Glomerular endothelial cell (primary cell): ENCODE results near the gene TUBA4B. TPM values are rescaled to one million over a fixed set of nuclear protein-coding genes. Genes with fewer than 3 reads are reported as not detected.

Experiments
- DNase-seq: peaks from one replicate; pipeline ENCODE4 v3.0.0-alpha.2; 2011; ENCODE audit warnings: low read depth, low spot score; ENCODE audit errors: extremely low read depth
- total RNA-seq: library from RNA; depleted of rRNA; stranded (reverse); fragments of >200 nt; gene quantifications from 2 replicates; pipeline ENCODE4 v1.2.3, GENCODE V29; 2015

The TUBA4B gene
- total RNA-seq, 1 donor from 2014 or later: not detected

DNA sequence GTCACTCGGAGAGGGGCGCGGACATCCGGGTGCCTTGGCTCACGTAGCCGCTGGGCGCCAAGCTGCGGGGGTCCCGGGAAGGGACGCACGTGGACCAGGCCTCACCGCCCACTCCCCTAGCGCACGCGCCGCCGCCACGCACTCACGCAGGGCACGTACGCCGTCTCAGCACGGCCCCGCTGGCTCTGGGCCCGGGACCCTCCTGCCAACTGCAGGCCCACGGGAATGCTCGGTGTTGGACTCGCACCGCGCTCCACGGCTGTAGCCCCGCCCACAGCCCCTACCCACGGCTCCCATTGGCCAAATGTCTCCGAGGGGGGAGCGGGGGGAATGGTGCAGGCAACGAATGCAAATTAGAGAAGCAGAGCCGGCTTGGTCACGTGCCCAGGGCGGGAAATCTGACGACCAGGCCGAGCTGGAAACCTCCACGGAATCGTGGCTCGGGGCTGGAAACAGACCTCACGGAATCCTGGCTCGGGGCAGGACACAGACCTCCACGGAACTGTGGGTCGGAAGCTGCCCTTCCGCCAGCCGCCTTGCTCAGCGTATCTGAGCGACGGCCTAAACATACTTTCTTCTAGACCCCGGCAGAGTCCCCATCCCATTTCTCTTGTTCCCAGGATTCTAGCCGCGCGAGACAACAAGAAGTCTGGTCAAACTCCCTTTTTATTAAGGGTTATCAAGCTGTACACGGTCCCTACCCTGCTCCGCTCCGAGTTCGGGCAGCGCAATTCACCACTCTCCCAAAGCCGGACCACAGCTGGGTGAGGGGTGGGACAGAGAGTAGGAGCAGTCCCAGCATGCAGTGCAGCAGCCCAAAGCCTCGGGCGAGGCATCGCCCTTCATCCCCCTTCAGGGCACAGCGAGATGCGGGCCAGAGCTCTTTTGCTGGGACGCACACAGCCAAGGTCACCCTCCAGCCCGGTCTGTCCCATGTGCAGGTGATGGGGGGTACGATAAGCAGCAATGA lies 34.0 kb upstream of the TUBA4B start, which contains the start of gene ABCB6:
Gene ABCB6 (minus strand): TSS at position 227 of the 970 bp plus-strand sequence. CDS start 285 bp downstream, outside the sequence.
- DNase-seq: no peak

DNA sequence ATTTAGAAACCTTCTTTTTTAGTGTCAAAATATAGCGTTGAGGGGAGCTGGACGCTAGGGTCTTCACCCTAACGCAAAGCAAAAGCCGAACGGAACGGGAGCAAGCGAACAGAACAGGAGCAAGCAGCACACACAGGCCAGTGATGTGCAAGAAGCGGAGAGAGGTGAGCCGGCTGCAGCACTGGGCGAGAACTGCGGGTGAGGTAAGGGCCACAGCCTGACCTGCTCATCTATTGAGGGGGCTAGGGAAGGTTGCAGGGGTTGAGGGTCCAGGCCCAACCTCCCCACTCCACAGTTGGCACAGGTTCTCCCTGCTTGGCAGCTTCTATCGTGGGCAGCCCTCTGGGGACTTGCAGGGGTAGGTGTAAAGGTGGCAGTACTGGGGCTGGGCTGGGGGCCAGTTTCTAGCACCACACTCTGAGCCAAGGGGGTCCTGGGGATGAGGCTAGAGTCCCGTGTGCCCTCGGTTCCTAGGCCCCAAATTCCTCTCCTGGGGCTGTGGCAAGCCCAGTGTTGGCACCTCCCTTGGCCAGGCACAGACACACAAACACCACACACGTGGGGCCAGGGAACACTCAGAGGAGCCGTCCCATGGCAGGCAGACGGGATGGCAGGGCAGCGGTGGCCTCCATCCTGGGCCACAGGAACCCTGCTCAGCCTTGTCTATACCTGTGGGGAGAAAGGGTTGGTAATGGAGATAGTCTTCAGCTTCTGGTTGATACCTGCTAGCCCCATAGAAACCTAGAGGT lies 33.1 kb upstream of the TUBA4B start:
- DNase-seq: no peak

DNA sequence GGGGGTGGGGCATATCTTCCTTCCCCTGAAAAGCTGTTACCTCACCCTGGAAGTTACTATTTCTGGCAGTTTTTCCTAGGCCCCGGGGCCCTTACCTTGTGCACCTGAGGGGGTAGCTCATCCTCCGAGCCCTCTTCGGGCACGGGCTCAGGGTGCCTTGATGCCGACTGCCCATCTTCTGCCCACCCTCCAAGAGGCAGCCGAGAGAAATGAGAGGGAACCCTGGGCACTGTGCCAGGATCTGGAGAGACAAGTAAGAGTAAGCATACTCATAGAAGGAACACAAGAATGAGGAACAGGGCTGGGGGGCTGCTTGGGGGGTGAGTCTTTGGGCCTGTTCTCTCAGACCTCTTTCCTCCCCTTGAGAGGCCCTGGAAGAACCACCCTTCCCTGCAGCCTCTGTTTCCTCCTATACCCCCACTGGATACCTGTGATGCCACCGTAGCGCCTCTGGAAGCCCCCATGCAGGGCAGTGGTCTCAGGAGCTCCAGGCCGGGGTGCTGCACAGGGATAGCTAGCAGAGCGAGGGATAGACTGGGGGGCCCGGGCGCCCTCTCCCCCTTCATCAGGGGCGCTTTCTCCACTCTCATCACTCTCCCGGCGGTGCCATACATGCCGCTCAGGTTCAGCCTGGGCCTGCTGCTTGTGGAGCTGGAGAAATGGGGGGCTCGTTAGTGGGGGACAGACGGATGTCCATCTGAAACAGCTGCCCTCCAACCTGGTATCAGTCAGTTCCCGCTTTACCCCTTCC lies 32.2 kb upstream of the TUBA4B start:
- no peak for DNase-seq

DNA sequence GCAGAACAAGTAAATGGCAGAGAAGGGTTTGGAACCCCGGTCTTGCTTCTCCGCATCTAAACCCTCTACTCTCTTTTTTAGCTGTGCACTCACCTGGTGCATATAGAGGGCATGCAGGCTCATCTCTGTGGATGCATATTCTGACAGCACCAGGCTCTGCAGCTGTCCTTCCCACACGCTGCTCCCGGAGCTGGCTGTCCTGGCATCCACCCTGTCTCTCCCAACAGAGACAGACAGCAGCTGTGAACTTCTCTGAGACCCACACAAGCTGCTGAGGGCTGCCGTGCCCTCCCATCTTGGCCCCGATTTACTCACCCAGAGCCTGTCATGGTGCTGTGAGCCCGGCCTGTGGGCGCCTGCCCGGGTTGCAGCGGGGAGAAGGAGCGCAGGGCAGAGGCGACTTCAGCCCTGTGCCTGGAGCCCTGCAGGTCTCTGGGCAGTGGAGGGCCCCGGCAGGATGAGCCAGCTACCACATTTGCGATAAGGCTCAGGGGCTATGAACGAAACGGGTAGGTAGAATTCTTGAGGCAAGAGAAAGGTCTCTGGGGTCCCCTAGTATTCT lies 31.0 kb upstream of the TUBA4B start:
- no peak for DNase-seq

DNA sequence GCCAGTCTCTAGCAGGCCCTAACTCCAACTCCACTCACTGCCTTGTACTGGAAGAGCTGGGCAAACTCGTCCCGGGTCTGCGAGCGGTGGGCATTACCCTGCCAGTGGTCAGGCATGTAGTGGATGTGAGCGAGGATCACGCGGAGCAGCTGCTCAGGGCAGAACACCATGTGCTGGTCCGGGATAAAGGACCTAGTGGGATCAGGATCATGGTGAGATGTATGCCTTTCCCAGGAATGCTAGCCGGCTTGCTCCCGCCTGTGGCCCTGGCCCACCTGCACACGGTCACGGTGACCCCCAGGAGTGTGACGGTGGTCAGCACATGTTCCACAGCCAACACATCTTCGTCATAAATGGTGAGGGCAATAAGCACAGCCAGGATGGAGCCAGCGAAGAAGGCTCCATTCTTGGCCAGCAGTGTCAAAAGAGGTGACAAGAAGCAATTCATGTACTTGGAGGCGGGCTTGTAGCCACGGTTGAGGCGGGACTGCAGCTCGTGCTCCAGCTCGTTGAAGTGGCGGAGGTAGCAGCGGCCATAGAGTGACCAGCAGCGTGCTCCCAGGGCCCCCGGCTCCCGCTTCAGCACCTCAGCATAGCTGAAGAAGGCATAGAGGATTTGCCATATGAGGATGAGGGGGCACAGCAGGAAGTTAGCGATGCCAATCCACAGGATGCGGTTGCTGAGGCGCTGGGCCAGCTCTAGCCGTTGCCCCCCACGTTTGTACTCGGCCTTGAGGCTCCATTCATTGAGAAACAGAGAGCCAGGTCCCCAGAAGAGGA lies 29.0 kb upstream of the TUBA4B start:
- DNase-seq: no peak

DNA sequence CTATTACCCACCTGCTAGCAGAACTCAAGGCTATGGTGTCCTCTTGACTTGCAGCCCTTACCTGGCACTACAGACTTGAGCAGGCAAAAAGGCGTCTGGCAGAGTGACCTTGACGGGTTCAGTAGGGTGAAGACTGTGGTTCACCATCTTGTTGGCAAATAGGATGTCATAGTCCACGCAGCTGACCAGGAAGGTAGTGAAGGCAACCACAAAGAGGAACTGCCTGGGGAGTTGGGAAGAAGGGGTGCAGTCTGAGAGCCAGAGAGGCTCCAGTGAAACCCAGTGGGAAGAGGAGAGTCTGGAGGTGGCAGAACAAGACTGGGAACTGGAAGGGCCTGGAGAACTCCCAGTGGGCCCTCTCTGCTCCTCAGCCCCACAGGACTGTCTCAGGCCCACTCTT lies 27.7 kb upstream of the TUBA4B start:
- no peak for DNase-seq

DNA sequence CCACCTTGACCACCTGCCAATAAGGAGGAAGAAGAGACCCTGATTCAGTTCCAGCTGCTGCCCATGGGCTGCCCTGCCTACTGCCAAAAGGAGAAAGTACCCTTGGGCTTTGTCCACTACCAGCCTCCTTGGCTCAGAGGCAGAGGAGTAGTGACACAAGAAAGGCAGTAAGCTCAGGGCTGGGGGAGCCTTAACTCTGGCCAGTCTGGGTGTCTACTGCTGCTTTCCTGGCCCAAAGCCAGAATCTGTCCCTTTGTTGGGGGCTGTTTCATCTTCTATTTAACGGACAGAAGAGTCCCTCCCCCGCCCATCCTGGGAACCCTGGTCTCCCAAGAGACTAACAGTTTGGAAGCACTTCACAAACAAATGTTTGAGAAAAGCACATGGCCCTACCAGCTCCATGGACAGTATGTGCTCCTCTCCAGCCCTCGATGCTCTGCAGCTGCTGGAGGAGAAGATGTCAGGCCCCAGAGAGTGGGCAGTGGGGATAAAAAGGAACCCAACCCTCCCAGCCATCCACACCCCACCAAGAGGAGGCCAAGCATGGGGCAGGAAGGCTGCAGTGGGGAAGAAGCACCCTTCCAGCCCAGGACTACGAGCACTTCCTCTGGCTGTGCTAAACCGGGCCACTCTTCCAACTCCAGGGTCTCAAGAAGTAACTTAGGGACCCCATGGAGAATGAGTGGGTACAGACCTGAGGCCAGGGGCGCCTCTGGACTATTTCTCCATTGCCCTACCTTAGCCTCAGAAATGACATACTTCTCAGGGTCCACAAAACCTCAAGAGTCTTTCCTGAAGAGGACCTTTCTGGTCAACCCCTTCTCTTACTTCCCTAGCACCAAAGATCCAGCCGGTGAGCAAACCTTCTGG lies 24.8 kb upstream of the TUBA4B start:
- DNase-seq: no peak

DNA sequence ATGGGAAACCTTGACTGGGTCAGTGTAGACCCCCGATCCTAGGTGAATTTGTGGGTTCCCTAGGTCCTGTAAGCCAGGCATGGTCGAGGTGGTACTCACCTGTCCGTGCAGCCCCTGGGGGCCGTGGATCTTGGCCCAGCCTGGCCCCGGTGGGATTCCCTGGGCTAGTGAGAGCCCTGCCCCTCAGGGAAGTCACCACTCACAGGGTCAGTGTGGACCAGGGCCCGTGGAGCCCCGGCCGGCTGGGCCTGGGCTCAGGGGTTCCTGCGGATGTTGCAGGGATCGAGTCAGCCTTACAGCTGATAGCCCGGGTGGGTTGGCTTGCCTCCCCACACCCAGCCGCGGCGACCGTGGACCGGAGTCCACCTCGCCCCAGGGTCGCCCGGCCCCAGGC lies 24.1 kb upstream of the TUBA4B start:
- DNase-seq: no peak

DNA sequence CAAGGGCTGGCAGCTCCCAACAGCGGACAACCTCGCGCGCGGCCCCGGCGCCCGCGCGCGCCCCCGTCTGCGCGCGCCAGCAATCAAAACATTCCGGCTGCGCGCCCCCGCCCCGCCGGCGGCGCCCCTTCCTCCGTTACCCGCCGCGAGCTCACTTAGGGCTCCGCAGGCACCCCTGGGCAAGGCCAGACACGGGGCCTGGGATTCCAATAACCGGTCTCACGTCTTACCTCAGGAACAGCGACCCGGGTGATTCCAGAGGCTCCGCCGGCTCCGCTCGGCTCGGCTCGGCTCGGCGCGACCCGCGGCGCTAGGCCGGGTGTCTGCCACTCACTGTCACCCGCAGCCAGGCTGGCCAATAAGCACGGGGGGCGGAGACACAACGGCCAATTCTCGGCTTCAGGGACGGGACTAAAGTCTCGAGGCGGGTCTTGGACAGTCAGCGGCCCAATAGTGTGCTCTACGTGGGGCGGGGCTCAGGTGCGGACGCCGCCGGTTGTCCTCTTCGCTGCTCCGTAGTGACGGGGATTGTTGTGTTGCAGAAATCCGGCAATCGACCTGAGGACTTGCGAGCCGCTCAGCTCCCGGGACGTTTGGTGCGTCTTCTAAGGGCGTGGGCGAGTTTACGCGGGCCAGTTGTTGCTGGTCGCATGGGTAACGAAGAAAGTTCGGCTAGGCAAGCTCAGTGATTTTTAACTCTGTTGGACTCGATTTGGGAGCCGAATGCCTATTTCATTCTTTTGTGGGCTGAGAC lies 23.6 kb upstream of the TUBA4B start, which contains the start of the genes ANKZF1 and ATG9A:
Gene ANKZF1 (plus strand): TSS at position 502 of the 754 bp plus-strand sequence. CDS start 452 bp downstream, outside the sequence.
Gene ATG9A (minus strand): TSS at position 332 of the 754 bp plus-strand sequence. CDS start 1,612 bp downstream, outside the sequence.
- DNase-seq: peak; percentile 76

DNA sequence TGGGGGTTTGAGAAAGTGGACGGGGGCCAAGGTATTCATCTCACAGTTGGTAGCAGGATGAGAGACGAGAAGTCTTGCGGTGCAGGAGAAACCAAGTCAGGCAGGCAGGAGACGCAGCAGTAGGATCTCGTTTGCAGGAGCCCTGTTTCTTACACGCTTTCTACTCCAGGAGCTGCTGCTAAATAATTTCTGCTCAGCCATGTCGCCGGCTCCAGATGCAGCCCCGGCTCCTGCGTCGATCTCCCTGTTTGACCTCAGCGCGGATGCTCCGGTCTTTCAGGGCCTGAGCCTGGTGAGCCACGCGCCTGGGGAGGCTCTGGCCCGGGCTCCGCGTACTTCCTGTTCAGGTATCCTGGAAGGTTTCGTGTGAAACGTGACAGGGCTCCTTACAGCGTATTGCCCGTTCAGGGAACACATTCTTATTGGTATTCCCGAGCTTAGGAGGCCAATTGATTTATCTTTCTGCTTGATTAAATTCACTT lies 22.9 kb upstream of the TUBA4B start:
- DNase-seq: no peak

DNA sequence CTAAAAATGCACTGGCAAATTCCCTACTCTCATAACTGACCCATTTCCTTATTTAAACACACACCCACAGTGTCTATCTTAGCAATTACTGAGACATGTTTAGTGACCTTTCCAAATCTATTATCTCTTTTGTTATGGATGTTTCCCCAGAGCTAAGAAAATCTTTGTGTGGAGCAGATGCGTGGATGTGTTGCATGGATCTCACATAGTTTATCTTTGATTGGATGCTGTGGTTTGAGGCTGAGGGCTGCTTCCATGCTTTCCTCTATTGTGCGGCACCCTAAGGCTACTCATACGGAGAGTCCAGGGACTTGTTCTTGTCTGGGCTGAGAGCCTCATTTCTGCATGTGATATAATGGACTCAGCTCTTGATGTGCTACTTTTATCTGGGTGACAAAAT lies 18.7 kb upstream of the TUBA4B start:
- no peak for DNase-seq

DNA sequence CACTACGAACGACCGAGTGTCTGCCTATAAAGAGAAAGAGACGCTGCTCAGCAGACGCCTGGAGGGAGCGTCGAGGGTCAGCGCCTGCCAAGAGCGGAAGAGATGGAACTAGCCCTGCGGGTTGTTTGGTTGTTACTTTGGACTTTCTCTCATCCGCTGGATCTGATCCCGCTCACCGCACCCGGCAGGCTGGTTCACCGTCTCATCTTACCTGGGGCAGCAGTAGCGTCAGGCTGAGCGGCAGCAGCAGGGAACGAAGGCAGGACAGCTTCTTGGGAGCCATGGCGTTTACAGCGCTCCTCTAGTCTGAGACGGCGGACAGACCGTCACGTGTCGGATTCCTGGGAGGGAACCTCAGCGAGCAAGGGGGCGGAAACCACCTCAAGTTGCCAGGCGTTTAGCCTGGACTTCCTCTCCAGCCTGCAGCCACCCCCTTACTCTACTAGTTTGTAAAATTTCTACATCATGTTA lies 9.7 kb upstream of the TUBA4B start:
- DNase-seq: no peak

DNA sequence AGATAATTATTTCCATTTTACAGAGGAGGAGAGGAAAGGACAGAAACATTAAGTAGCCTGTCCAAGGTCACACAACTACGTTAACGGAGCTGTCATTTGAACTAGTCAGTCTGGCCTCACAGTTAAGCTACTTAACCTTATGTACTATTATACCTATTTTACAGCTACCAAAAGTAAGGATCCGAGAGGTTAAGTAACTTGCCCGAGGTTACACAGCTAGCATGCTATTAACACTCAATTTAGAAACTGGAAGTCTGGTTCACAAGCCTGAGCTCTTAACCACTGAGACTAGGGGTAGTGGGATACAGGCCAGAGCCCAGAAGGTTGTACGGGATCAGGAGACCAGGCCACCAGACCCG lies 8.3 kb upstream of the TUBA4B start:
- DNase-seq: no peak

DNA sequence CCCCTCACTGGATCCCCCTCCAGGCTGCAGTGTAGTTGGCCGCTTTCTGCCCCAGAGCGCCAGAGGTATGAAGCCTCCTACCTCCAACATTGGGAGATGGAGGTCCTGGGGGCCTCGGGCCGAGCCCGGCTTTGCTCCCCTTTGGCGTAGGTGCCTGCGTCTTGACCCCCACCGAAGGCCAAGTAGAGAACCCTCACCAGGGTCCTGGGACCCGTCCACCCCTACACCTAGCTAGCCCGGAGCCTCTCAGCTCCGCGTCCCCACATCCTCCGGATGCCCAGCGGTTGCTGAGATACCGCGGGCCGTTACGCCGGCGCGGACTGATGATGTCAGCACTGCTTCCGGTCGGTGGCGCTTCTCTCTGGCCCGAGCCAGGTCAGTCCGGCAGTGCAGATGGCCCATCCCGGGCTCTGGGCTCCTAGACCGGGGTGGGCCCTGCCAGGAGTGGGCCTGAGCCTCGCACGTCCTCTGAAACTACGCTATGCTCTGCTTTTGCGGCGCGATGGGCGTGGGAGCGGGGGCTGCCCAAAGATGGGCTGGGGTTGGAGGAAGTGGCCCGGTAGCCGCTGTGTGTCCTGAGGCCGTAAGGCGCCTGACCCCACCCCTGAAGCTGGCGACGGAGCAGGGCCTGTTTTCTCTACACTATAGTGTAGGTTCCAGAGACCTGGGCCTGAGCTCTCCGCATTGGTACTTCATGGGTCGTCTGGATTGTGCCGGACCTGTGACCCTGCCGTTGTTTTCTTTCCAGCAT lies 7.7 kb upstream of the TUBA4B start, which contains the start of the genes GLB1L and STK16:
Gene GLB1L (minus strand): TSS at position 297 of the 751 bp plus-strand sequence. CDS start 1,871 bp downstream, outside the sequence.
Gene STK16 (plus strand): TSS at position 332 of the 751 bp plus-strand sequence. CDS start 521 bp downstream, outside the sequence.
- peak; percentile 64 for DNase-seq

DNA sequence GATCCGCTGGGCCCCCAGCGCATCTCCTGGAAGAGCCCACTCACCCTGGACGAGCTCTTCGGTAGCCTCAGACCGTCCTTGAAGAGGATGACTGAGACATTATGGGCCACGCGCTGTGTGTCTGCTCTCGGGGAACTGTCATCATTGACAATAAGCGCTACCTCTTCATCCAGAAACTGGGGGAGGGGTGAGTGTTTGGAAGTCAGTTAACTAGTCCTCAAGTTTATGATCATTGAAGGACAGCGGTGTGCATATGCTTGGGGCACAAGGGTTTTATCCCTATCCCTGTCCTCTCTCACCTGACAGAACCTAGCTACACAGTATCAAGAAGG lies 7.2 kb upstream of the TUBA4B start:
- no peak for DNase-seq

DNA sequence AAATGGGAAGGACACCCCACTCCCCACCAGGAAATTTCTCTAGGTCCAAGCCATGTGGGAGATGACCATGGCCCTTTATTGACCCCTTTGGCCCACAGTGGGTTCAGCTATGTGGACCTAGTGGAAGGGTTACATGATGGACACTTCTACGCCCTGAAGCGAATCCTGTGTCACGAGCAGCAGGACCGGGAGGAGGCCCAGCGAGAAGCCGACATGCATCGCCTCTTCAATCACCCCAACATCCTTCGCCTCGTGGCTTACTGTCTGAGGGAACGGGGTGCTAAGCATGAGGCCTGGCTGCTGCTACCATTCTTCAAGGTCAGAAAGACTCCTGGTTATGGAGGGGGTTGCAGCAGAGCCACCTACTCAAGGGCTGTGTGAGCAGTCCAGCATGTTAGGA lies 6.5 kb upstream of the TUBA4B start:
- DNase-seq: no peak
